ENCODE data around the gene NAPG.
"Not testable (repeated sequence)": the region's sequence is repeated elsewhere in the genome, so short reads cannot be mapped to it uniquely, and the experiment has no call there.

NAPG gene

DNA sequence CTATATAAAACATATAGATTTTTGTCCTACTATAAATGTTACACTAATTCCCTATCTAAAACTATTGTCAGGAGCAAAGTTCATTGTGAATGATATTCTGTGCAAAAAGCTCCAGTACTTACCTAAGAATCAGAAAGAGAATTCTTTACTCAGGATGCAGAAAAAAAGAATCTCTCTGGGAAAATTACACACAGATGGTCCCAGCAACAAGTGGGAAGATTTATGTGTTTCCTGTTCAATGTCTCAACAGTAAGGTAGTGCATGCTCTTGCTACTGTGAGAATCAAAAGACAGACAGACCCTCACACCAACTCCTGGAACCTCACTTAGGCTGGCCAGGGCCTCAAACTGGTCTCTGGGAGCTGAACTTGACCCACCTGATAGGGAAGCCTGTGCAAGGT is 11.2 kb upstream of the NAPG start:
- DNase-seq, result no peak

DNA sequence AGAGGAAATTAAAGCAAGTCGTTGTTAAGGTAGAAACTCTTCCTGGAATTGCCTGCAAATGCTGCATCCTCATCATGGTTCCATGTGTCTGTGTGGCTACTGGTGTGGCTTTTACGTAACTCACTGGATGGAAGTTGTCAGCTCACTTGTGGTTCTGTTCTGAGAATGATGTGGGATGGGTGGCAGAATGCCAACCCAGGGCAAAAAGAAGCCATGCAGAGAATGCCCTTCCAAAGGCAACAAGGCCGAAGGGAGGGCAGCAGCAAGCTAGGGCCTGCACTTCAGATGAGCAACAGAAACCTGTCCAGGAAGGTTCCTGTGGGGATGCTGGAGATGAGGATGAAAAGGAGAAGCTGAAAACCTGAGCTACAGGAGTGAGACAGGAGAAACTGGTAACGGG is 10.4 kb upstream of the NAPG start:
- DNase-seq, result no peak

DNA sequence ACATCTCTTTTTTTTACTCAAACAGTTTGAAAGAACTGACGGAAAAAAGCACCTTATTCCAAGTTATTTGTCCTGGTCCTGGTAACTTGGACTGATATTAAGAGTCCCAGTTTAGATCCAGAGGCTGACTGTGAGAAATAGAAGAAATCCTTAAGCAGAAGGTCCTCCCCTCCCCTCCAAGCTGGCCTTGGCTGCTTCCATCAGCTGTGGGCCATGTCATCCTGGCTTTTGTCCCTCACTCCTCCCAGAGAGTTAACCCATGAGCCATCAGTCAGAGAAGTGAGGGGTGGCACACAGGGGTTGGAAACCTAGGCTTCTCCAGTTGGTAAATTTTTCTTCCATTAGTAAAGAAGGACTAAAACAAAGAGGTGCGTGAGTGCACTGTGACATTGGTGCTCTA is 9.7 kb upstream of the NAPG start:
- DNase-seq, result no peak

DNA sequence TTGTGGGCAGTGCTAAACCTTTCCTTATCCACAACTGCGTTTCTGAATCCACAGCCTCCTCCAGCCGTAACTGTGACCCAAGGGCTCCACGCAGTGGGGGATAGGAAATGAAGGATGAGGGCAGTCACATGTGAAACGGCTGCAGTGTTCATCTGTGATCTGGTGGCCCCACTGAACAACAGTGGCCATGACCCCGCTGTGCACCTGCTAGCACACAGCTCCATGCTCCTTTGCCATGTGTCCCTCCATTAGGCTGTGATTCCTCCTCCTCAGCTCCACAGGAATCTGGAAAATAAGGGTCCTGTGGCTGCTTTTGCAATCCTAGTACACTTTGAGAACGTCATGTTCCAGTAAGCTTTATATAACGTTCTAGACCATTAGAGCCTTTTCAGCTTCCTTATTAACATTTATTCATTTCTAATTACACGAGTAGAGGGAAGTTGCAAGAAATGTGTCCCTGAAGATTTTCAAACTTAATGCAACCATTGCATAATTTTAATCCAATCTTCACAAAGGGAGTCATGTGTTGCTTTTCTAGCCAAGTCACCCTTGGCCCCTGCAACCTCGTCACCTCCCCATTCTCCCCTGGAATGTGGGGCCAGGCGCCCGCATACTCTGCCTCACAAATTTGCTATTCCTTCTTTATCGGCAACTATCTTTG is 7.1 kb upstream of the NAPG start:
- DNase-seq, result peak; percentile 1 to 47

DNA sequence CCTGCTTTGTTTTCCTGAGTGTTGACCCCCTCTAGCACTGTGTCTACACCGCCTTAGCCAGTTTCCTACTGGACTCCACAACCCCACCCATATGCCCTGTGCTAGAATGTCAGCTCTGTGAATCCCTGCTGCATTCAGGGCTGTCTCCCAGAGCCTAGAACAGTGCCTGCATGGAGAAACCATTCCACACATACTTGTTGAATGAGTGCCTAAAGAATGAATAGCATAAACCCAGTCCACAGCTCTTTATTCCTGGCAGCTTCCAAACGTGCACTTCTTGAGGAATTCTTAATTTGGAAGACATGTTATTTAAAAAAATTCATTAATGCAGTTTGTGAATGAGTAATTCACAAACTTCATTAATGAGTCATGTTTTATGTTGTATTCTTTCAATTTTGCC is 6.5 kb upstream of the NAPG start:
- no peak for DNase-seq

DNA sequence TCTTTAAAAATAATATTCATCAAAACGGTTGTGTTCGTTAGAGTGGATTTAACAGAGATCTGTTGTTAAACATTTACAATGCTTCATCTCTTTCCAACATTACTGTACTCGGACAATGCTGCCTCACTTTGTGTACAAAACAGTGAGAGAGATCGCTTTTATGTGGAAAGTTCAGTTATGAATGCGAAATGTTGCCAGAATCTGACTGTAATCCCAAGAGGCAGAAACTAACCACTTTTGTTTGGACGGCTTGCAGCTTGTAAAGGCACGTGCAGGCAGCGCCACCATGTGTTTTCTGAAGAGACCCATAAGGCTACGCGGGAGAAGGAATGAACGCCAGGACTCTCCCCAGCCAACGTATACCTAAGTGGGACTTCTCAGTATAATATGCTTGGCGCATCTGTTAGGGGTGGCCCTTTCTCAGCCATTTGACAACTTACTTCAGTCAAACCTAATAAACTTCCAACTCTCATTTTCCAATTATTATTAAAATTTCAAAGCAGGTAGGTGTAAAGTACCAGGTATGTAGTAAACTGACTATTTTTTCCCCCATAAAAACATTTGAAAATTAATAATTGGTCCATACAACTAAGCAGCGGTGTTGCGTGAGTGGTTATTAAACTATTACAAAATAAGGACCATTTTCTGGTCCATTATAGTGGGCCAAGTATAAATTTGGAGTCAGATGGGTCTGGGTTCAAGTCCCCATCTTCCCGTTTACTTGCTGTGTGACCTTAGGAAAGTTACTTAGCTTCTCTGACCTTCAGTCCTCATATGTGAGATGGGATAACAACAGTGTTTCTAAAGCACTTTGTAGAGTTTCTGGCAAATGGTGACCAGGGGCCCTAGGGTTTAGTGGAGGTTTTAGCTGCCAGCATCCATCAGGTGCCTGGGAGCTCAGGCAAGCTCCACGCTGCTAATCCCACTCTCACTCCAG is 5.6 kb upstream of the NAPG start:
- peak; percentile 45 to 82 for DNase-seq

DNA sequence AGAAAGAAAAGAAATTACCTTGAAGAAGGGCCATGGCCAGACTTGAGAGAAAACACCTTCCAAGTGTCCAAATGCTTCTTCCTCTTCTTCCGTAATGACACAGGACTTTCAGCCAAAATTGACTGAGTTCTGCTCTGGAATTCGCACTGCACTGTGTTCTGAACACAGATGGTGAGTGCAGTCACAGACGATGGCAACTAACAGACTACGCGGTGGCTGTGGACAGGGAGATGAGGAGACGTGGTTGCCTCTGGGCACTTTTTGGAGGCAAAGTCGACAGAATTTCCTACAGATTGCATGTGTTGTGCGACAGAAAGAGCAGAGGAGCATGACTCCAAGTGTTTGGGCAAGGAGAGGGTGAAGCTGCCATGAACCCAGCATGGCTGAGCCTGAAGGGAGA is 4.3 kb upstream of the NAPG start:
- no peak for DNase-seq

DNA sequence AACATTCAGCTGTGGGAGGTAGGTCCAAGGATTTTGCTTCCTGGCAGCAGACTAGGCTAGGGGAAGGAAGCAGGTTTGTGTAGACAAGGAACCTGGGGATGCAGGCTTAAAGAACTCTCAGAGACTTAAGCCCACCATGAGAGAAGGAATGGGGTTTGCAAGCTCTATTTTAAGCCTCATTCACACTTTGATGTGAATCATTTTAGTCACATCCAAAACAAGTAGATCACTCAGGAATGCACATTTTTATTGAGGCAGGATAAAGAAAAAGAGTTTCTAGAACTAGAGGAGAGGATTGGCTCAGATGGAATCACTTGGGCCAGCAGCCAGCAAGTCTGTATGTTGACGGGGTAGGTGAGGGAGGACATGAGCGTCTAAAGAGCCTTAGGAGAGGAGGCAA is 3.3 kb upstream of the NAPG start:
- no peak for DNase-seq

DNA sequence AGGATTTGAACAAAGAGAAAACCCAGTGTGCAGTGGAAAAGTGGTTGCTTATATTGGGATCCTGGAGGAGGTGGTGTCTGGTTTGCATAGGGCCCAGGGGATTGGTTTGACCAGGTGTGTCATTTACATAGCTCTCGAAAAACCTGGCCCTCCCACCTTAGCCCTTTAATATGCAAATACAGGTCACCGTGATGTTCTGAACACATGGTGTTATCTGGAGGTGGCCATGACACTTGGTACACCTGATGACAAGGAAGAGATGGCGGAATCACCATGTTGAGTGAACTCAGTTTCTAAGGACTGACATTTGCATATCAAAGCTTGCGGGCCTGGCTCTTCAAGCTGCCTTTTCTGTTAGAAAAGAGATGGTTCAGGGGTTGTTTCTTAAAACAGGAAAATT is 2.3 kb upstream of the NAPG start:
- peak; percentile 14 to 68 for DNase-seq

DNA sequence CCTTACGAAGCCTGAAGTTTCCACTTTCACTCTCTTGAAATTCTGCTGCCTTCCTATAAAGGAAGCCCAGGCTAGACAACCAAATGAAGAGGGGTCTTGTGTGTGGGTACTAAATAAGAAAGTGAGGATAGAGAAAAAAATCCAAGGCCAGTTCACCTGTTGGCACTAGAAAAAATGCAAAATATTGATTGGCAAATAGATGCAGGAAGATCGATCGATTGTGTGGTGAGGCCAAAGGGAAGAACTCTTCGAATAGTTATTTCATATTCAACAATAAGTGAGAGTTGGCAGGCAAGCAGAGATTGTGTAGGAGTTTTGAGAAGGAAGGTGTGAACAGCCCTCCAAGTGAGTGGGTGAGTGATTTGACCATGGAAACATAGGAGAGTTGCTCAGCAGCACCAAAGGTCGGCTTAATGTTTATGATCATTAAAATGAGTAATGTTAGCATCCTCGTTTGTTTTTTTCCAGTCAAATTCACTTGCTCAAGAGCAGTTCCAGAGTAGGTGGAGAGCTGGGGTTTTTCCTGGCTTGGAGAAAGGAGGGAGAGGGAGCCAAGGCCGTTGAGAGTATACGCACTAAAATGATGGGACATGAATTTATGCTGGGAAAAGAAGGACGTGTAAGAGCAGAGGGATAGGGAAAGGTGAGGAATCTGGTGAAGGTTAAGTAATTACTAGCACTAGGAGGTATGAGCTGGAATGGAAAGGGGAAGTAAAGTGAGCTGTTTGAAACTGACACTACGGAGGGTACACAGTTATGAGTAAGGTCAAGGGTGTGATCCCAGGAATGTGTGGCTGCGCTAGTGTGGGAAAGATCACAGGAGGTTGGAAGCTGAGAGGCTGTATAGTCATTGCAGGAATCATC is 1.1 kb upstream of the NAPG start:
- no peak for DNase-seq

DNA sequence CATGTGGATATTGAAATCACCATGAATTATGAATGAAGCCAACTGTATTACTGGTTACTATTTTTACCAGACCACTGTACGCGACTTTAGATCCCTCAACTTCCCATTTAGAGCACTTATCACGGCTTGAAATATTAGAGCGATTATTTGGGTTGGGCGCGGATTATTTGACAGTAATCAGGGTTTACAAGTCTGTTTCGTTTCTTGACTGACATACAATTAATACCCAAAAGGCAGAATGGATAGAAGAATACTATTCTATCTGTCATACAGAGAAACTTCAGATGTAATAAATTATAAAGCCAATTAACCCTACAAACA is 496 bp upstream of the NAPG start:
- DNase-seq, result no peak

DNA sequence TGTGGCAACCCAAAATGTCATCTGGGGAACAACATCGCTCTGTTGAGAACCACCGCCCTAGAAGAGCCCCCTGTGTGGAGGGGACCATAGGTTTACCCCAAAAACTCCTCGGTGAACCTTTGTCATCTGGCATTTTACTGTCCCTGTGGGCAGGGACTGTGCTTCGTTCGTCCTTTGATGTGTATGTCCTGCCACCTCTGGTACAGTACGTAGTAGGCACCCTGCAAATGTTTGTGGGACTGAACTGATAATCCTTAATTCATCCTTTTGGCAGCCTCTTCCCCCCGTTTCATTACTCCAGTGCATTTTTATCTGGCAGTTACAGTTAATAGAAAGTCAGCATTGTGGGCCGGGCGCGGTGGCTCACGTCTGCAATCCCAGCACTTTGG is 728 bp downstream of the NAPG start:
- DNase-seq, result no peak

DNA sequence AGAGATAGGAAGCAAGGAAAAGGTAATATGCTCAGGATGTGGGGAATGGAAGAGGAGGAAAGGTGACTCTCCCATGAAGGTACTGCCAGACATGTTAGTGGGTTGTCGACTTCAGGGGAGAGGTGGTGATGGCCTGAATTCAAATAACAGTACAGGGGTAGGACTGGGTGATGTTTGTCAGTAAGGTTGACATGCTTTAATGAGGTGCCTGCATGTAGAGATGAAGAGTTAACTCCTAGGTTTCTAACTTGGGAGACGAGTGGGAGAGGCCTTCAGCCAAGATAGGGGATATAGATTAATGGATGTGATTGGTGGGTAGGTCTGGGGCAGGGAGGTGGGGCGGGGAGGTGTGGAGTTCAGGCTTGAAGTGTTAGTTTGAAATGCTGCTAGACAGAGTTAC is 2.6 kb downstream of the NAPG start:
- DNase-seq, result no peak

DNA sequence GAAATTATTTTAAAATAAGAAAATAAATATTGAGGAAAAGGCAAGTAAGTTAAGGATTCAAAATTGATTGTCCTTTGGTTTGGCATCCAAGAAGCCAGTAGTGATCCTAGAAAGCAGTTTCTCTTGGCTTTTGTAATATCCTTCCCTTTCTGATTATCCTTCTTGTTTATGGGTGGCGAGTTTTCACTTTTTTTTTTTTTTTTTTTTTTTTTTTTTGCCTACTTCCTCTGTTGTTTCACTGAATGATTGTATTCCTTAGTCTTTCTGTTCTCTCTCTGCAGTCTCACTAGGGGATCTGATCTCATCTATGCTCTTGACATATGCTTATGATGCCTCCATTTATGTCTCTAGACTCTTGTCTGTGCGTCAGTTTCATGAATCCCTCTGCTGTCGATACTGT is 4.2 kb downstream of the NAPG start:
- DNase-seq, result no peak

DNA sequence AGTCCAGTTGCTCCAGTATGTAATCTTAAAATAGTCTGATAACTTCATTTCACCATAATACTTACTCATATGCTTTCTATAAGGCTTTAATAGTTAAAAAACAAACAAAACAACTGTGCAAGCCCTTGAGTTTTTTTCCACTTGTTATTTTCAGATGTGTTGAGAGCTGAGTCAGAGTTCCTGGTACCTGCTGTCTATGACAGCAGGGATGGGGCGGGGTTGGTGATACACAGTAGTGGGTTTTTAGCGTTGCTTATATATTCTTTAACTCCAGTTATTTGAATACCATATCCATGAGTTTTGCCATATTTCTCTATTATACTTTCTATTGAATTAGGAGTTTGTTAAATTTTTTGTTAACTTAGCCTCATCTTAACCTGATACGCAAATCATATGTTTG is 5.0 kb downstream of the NAPG start:
- no peak for DNase-seq

DNA sequence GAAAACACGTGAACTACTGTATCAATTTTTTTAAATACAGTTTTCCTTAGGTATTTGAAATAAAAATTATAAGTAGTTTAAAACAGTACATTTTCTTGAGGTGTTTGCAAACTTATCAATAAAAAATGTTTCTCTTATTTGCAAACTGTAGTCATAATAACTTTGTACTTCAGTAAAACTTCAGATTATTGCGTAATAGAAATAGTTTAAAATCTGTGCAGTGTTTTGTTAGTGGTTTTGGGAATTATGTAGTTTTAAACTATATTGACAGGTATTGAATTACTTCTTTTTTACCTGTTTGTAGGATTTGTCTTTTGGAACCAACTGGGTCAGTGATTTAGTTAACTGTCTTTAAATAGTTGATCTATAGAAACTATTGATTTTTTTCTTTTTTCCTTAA is 7.3 kb downstream of the NAPG start:
- DNase-seq, result no peak

DNA sequence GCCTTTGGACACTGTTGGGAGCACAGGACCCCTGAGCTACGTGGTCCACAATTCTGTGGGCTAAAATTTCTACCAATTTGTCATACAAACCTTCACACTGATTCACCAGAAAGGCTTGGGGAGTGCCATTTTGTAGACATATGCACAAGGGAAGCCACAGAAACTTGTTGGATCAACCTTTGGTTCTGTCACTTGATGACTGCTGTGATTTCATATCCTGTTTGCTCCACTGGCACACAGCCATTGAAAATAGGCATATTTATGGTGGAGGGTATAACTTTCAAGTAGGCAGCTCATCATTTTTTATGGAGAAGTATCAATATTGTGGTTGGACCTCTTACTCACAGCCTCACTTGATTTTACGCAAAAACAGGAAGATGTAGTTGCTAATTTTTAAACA is 10.5 kb downstream of the NAPG start:
- DNase-seq, result no peak

DNA sequence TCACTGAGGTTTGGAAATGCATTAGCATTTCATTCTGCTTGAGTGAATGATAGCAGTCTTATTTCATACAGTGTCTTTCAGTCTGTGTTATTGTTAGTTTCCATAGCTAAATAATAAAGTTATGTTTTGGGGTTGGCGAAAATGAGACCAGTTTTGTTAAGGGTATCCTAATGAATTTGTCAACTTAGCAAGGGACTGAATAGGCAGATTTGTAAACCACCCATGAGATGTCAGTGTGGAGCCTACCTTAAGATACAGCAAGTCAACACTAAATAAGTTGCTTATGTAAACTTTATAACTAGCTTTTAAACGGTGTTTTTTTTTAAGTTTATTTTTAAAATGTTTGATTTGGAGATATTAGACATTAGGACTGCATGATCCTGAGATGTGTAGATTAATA is 11.9 kb downstream of the NAPG start:
- no peak for DNase-seq

DNA sequence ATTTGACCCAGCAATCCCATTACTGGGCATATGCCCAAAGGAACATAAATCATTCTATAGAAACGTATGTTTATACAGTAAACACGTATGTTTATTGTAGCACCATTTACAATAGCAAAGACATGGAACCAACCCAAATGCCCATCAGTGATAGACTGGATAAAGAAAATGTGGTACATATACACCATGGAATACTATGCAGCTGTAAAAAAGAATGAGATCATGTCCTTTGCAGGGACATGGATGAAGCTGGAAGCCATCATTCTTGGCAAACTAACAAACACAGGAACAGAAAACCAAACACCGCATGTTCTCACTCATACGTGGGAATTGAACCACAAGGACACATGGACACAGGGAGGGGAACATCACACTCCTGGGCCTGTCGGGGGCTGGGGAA is 13.3 kb downstream of the NAPG start:
- DNase-seq, result not testable (repeated sequence)

DNA sequence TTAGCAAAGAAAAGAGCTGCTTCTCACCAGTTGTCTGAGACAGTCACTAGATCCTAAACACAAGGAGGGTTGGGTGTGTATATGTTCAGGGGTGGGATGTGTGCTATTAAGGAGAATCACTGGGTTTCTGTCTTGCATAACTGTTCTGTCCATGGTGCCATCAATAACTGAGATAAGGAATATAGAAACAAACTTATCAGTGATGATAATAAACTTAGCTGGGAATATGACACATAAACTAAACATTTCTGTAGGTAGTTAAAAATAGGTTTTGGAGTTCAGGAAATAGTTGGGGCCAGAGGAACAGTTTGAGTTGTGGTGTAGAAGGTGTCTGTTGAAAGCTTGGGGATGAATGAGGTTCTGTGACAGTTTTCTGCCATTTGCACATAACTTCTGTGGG is 17.4 kb downstream of the NAPG start:
- DNase-seq, result no peak

DNA sequence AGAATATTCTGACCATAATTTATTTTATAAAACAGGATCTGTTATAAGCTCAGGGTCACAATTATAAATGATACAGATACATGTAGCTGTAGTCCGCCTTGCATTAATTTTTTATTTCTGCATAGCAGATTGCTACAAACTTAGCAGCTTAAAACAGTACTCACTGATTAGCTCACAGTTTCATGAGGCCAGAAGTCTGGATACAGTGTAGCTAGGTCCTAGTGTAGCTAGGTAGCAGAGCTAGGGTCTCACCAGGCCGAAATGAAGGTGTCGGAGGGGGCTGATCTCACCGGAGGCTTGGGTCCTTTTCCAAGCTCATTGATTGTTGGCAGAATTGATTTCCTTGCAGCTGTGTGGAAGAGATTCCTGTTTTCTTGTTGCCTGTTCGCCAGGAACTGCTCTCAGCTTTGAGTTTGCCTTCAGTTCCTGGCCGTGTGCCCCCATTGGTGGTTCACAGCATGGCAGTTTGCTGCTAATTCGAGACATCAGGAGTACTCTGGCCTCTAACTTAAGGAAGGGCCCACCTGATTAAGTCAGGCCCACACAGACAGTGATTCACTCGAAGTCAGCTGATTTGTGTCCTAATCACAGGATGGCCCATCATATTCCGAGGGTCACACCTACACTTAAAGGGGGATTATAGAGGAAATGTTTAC is 18.4 kb downstream of the NAPG start:
- no peak for DNase-seq

DNA sequence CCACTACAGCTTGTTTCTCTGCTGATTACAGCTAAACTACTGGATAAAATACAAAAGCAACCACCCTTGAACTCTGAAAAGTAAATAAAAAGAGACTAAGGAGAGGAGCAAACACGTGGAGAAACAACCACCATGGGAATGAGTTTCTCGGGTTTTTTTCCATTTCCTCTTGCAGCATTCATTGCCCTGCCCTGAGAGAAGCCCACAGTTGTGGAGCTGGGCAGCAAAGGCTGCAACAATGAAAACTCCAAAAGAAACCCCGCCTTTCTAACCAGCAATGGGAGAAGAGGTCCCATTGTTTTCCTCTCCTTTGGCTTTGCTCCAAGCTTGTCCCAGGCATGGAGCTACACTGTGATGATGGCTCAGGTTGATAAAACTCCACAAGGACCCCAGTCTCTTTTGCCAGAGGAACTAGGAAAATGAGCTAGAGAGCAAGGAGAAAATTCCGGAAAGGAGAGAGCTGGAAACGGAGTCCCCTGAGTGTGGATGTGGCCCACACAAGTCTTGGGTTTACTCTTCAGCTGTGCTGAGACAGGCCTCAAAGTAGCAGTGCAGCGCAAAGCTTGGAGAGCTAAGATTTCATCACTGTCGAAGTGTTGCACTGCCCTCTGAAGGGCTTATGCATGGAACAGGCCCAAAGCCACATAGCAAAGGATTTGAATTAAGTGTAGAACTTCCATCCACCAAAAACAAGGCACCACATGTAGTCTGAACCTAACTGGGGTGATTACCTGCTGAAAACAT is 20.9 kb downstream of the NAPG start:
- no peak for DNase-seq

DNA sequence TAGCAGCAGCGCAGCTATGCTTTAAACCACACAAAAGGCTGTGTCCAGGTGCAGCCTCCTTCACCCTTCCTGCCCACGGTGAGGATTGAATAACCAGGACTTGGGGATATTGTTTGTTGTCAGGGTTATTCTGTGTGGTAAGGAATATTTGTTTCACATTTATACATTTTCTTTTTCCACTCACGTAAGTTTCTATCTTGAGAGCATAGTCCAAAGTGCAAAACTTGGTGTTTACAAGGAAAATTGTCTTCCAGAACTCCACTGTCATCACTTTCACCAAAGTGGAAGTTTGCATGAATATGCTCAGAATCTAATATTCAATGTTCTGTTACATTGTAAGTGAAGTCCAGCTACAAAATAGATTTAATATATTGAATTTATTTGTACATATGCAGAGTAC is 26.4 kb downstream of the NAPG start:
- DNase-seq, result no peak
